HG02798 (cell line): ENCODE data around the gene RPS5.
A peak's percentile ranks its signal among the peaks of the same experiment; 100 is the strongest.
"Not testable (repeated sequence)": the region's sequence is repeated elsewhere in the genome, so short reads cannot be mapped to it uniquely, and the experiment has no call there.

Experiments used
- ATAC-seq: cut with Tn5 transposase; IDR thresholded peaks from one replicate; pipeline ENCODE4 v1.9.1; 2021; ENCODE audit warnings: mild to moderate bottlenecking; ENCODE audit not compliant: unreplicated experiment, poor library complexity

RPS5 gene

GRCh38 chr19:58400916-58401839 lies 14.1 kb downstream of the RPS5 start:
- ATAC-seq: peak; percentile 99

GRCh38 chr19:58401840-58402421 lies 14.9 kb downstream of the RPS5 start:
- no peak for ATAC-seq

- not testable (repeated sequence) for ATAC-seq
Observed at GRCh38 chr19:58403920-58404478, 16.9 kb downstream of the RPS5 start.

GRCh38 chr19:58406818-58407657 lies 20.0 kb downstream of the RPS5 start:
- ATAC-seq: no peak

DNA sequence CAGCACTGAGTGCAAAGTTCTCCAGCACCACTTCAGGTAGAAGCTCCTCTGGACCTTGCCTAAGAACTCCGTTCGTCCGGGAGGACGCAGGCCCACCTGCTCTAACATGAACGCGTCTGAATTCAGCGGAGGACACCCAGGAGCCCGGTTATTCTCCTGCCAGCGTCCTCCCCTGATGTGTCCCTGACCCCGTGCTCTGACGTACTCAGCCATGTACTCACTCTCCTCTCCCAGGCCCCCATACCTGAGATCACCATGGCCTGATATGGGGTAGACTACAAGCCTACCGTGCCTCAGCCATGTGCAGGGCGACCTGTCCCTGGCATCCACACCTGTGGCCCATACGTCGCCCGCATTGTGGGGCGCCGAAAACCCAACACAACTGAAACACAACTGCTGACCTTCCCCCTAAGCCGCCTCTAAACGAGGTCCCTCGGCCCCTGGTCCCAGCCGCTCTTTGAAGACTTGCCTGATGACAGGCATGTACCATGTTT lies 20.6 kb downstream of the RPS5 start:
- no peak for ATAC-seq

DNA sequence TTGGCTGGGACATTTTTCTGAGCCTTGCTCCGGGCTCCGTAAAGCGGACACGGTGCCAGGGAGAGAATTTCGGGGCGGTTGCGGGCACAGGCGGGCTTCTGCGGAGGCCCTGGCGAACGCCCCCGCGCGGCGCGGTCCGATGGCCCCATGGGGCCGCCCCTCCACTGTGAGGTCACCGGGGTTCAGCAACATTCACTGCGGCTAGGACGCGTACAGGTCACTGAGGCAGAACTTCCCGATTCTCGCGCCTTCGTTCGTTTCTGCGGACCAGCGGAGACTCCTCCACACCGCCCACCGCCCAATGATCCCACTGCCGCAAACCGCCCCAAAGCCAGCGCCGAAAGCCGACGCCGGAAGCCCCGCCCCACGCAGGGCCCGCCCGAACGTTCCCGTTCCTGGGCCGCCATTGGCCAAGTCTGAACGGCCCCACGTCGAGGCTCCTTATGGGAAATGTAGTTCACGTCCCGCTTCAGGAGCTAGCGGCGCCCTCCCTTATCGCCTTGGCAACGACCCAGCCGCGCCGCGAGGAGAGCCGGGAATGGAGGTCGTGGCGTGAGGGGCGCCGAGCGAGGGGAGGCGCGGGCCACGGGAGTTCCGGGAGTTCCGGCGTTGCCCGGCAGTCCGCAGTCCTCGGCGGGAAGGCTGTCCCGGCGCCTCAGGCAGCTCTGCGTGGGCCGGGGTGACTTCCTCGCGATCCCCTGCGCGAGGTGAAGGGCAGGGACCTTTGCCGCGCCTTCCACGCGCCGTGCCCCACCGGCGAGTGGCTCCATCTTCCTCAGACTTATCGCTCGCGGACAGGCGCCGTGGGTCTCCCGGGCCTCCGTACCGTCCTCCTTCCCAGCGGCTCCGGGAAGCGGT lies 21.3 kb downstream of the RPS5 start, which contains the start of gene ZNF584:
Gene ZNF584, plus strand, starts transcription at position 498 of the 858 bp plus-strand sequence. CDS start 499 bp downstream, outside the sequence.
- ATAC-seq: peak; percentile 97

GRCh38 chr19:58409010-58409790 lies 22.1 kb downstream of the RPS5 start:
- peak; percentile 4 for ATAC-seq

- no peak for ATAC-seq
Observed at GRCh38 chr19:58416604-58417003, 29.5 kb downstream of the RPS5 start.

DNA sequence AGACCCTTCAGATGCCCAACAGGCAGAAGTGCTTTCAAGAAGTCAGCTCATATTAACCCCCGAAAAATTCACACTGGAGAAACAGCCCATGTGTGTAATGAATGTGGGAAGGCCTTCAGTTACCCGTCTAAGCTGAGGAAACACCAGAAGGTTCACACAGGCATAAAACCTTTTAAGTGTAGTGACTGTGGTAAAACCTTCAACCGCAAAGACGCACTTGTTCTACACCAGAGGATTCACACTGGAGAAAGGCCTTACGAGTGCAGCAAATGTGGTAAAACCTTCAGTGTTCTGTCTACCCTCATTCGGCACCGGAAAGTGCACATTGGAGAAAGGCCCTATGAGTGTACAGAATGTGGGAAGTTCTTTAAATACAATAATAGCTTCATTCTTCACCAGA lies 30.0 kb downstream of the RPS5 start:
- ATAC-seq: no peak

- ATAC-seq: no peak
Observed at GRCh38 chr19:58428617-58429016, 41.5 kb downstream of the RPS5 start.

DNA sequence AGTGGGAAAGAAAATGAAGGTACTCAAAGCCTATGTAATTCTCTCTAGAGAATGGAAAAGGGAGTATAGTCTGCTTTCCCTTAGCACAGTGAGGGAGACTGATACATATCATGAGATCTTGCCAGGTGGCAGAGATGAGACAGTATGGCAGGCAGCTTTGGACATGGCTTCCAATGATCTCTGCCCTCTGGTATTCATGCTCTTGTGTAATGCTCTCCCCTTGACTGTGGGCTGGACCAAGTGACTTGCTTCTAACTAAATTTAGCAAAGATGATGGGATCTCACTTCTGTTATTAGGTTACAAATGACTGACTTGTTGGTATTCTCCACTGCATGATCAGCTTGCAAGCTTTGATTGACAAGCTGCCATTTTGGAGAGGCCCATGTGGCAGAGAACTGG lies 42.7 kb downstream of the RPS5 start:
- no peak for ATAC-seq

- no peak for ATAC-seq
Observed at GRCh38 chr19:58434217-58434616, 47.1 kb downstream of the RPS5 start.

DNA sequence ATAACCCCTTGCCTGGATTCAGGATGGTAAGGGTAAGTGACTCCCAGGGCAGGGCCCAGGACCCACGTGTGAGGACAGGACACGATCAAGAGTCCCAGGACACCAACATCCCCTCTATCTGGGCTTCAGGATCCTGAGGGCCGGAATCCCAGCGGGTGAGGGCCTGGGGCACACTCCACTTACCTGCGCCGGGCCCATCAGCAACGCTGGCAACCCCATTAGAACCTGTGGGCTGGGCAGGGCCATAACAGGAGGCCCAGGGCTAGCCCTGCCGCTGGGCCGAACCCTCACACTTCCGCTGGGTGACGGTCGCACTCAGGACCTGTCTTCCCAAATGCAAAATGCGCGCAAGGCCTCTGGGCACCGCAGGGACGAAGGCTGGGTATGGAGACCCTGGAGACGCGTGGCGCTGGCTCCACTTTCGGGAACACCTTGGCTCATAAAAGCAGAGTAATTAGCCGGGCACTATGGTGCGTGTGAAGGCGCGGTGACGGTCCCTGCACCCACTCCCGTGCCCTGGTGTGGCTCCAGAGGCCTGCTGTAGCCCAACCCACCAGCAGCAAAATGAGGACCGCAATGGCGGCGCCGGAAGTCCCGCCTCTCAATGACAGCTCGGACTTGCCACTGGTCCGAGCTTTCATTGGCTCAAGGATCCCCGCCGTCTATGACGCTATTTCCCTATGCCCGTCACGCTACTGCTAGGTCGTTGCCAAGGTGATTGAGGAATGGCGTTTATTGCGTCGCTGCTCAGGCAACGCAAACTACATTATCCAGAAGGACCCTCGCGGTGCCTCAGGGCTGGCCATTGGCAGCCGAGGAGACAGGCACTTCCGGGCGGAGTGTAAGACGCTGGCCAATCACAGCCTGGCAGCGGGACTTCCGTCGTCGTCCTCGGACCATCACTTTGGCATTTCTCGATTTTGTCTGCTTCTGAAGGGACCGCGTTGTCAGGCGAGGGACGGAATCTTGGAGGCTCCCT lies 52.8 kb downstream of the RPS5 start, which contains the start of gene ZNF132:
Gene ZNF132, minus strand, starts transcription at position 578 of the 979 bp plus-strand sequence. Its CDS starts 332 bp downstream, at position 246.
- ATAC-seq: peak; percentile 96

GRCh38 chr19:58440556-58440955 lies 53.5 kb downstream of the RPS5 start:
- ATAC-seq: no peak

GRCh38 chr19:58442986-58443385 lies 55.9 kb downstream of the RPS5 start:
- ATAC-seq: not testable (repeated sequence)
